Suprapubic skin (tissue), 4 donors: ENCODE data around the gene PCTP.

ENCODE experiments used
- CTCF ChIP-seq, 2 donors: fragments of 200-600 bp in 1 of 2; fragments of 450-650 bp in 1 of 2; sonication (generic) in 1 of 2; IDR thresholded peaks; one replicate each; pipeline ENCODE4 v1.5.1; 2016 to 2019; ENCODE audit warnings: antibody characterized with exemption in 2 of 2, mild to moderate bottlenecking in 1 of 2, moderate library complexity in 1 of 2
- EP300 ChIP-seq: sonication (generic); formaldehyde crosslinking; IDR thresholded peaks from one replicate; pipeline ENCODE4 v1.6.1; 2017; ENCODE audit warnings: antibody characterized with exemption
- POLR2A ChIP-seq, 2 donors: fragments of 450-650 bp; IDR thresholded peaks; one replicate each; pipeline ENCODE4 v1.6.1; 2017; ENCODE audit warnings: antibody characterized with exemption in 2 of 2, mild to moderate bottlenecking in 2 of 2, moderate library complexity in 2 of 2
- POLR2AphosphoS5 ChIP-seq, 3 donors: sonication (generic); formaldehyde crosslinking; IDR thresholded peaks; one replicate each; pipeline ENCODE4 v1.6.1; 2017; ENCODE audit warnings: antibody characterized with exemption in 3 of 3

DNA sequence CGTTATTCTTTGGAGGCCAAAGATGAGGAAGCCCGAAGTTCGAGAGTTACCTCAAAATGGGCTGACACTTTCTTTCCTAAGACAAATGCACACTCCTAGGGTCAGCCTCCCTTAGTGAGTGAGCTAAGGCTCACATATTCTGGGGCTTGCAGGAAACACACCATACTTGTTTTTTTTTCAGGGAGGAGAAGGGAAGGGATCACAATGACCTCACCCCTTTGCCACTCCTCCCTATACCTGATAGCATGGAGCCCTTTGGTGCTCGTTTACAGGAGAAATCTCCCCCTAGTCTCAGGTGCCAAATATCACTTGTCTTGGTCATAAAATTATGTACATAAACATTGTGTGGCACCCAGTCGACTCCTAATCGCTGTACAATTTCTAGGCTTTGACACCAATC is 23.6 kb upstream of the PCTP start:
- TF ChIP-seq CTCF (IDR thresholded peaks at IDR 0.05) (no peak), POLR2A (IDR thresholded peaks at IDR 0.05) (no peak), EP300 (no peak), POLR2AphosphoS5 (IDR thresholded peaks at IDR 0.05) (no peak)
